Sigmoid colon (tissue), 4 donors: Measurements from ENCODE around the gene TMEM63A.

Experiments
- CTCF ChIP-seq, 4 experiments: fragments of 450-650 bp in 3 of 4; fragments of 200-600 bp in 1 of 4; IDR thresholded peaks; one replicate each; pipeline ENCODE4 v1.5.1; 2016 to 2019; ENCODE audit warnings: antibody characterized with exemption in 4 of 4, mild to moderate bottlenecking in 3 of 4, moderate library complexity in 2 of 4
- POLR2A ChIP-seq, 2 donors: fragments of 450-650 bp; IDR thresholded peaks; one replicate each; pipeline ENCODE4 v1.6.1; 2016; ENCODE audit warnings: antibody characterized with exemption in 2 of 2, mild to moderate bottlenecking in 2 of 2, moderate library complexity in 2 of 2
- POLR2AphosphoS5 ChIP-seq, 4 donors: sonication (generic); formaldehyde crosslinking; IDR thresholded peaks; one replicate each; pipeline ENCODE4 v1.6.1; 2017; ENCODE audit warnings: antibody characterized with exemption in 4 of 4

- TF ChIP-seq CTCF (IDR thresholded peaks at IDR 0.05), result peak in 2 of 4 experiments; percentile 4 to 12
- no peak for TF ChIP-seq POLR2AphosphoS5 (IDR thresholded peaks at IDR 0.05)
- no peak for TF ChIP-seq POLR2A (IDR thresholded peaks at IDR 0.05)
Observed at GRCh38 chr1:225882694-225883615, 775 bp upstream of the TMEM63A start.
